ENCODE measurements around the gene HLA-G.
"Not testable (repeated sequence)": the region's sequence is repeated elsewhere in the genome, so short reads cannot be mapped to it uniquely, and the experiment has no call there.

The HLA-G gene

GRCh38 chr6:29827579-29828470 lies at the start of gene HLA-G:
Gene HLA-G (plus strand): TSS chr6:29827825. CDS start chr6:29827845, 20 bp downstream.
- peak within 1 kb of the TSS; percentile 43 for H3K4me3 ChIP-seq (ENCODE audit: low read depth, low read length)
- DNase-seq (ENCODE audit: low read depth), result no peak
- TF ChIP-seq, protein P1, sequence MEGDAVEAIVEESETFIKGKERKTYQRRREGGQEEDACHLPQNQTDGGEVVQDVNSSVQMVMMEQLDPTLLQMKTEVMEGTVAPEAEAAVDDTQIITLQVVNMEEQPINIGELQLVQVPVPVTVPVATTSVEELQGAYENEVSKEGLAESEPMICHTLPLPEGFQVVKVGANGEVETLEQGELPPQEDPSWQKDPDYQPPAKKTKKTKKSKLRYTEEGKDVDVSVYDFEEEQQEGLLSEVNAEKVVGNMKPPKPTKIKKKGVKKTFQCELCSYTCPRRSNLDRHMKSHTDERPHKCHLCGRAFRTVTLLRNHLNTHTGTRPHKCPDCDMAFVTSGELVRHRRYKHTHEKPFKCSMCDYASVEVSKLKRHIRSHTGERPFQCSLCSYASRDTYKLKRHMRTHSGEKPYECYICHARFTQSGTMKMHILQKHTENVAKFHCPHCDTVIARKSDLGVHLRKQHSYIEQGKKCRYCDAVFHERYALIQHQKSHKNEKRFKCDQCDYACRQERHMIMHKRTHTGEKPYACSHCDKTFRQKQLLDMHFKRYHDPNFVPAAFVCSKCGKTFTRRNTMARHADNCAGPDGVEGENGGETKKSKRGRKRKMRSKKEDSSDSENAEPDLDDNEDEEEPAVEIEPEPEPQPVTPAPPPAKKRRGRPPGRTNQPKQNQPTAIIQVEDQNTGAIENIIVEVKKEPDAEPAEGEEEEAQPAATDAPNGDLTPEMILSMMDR (IDR thresholded peaks at IDR 0.05; ENCODE audit: insufficient read depth, low read depth, low read length, missing control alignments), result no peak

- not testable (repeated sequence) for DNase-seq (ENCODE audit: low read depth)
Observed at GRCh38 chr6:29780019-29780698, 47.5 kb upstream of the HLA-G start.

GRCh38 chr6:29789176-29789575 lies 38.4 kb upstream of the HLA-G start:
- no peak overlapping the region for H3K4me3 ChIP-seq (ENCODE audit: low read depth, low read length)
- DNase-seq (ENCODE audit: low read depth), result no peak
- TF ChIP-seq, protein P1 (IDR thresholded peaks at IDR 0.05; ENCODE audit: insufficient read depth, low read depth, low read length, missing control alignments), result no peak

More at GRCh38 chr6:29780019-29780698, 47.5 kb upstream of the HLA-G start:
- H3K4me3 ChIP-seq (ENCODE audit: low read depth, low read length), result not testable (repeated sequence)

GRCh38 chr6:29790626-29791025 lies 37.0 kb upstream of the HLA-G start:
- DNase-seq (ENCODE audit: low read depth), result no peak
- no peak overlapping the region for H3K4me3 ChIP-seq (ENCODE audit: low read depth, low read length)
- TF ChIP-seq, protein P1 (IDR thresholded peaks at IDR 0.05; ENCODE audit: insufficient read depth, low read depth, low read length, missing control alignments), result no peak

DNA sequence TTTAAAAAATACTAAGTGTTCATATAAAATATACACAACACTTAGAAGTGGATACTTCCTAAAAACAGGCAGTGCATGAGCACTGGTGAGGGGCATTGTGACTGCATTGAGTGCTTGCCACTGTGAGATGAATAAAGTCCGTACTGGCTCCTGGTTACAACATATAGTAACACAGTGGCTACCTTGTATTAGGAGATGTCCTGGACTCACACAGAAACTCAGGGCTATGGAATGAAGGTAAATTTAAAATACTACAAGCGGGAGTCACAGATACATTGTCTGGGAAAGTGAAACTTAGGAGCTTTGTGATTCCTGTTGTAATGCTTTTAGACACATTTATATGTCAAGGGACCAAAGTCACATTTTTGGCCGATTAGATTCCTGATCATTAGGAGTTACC lies 36.5 kb upstream of the HLA-G start:
- no peak overlapping the region for H3K4me3 ChIP-seq (ENCODE audit: low read depth, low read length)
- DNase-seq (ENCODE audit: low read depth), result no peak
- TF ChIP-seq, protein P1 (IDR thresholded peaks at IDR 0.05; ENCODE audit: insufficient read depth, low read depth, low read length, missing control alignments), result no peak

- H3K4me3 ChIP-seq (ENCODE audit: low read depth, low read length), result peak overlapping the region; percentile 65
- no peak for DNase-seq (ENCODE audit: low read depth)
- TF ChIP-seq, protein P1 (IDR thresholded peaks at IDR 0.05; ENCODE audit: insufficient read depth, low read depth, low read length, missing control alignments), result no peak
Observed at GRCh38 chr6:29791786-29792122, 35.9 kb upstream of the HLA-G start.

Data from GM12865 (cell line).